T-helper 9 cell (primary cell): Measurements from ENCODE around the gene SMARCB1.
"Not testable (repeated sequence)": the region's sequence is repeated elsewhere in the genome, so short reads cannot be mapped to it uniquely, and the experiment has no call there.

Experiments used
- DNase-seq: peaks from one replicate; pipeline ENCODE4 v3.0.0-alpha.2; 2020

The SMARCB1 gene

DNA sequence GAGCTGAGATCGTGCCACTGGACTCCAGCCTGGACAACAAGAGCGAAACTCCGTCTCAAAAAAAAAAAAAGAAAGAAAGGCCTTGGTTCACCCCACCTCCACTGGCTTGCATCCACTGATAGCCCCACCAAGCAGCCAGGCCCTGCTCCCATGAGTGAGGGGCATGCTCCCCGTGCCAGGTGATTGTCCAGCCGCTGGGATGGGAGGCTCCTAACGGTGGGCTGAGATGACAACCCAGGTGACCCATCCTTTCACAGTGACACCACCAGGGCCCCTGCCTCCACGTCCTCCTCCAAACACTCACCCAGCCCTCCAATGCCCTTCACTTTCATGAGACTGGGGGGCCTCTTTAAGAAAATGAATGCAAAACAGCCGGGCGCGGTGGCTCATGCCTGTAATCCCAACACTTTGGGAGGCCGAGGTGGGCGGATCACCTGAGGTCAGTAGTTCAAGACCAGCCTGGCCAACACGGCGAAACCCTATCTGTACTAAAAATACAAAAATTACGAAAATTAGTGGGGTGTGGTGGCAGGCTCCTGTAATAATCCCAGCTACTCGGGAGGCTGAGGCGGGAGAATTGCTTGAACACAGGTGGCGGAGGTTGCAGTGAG is 60.6 kb downstream of the SMARCB1 start:
- no peak for DNase-seq

GRCh38 chr22:23847991-23848864 is 61.5 kb downstream of the SMARCB1 start:
- no peak for DNase-seq

- DNase-seq, result peak; percentile 89
These were observed 62.5 kb downstream of the SMARCB1 start for GRCh38 chr22:23849009-23850006.

DNA sequence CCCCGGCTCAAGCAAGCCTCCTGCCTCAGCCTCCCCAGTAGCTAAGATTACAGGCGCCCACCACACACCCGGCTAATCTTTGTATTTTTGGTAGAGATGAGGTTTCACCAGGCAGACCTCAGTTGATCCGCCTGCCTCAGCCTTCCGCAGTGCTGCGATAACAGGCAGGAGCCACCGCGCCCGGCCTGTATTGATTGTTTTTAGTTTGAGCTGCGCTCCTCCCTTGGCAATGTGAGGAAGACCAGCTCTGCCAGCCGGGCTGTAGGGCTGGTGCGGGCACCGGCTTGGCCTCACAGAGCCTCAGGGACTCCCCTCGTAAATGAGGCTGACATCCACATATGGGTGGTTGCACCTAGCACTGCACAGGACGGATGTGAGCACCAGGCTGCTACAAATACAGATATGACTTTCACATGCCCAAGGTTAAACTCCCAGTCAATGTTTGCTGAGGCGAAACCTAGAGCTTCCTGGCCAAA is 63.4 kb downstream of the SMARCB1 start:
- DNase-seq, result no peak

GRCh38 chr22:23856721-23857605 is 70.2 kb downstream of the SMARCB1 start:
- no peak for DNase-seq

DNA sequence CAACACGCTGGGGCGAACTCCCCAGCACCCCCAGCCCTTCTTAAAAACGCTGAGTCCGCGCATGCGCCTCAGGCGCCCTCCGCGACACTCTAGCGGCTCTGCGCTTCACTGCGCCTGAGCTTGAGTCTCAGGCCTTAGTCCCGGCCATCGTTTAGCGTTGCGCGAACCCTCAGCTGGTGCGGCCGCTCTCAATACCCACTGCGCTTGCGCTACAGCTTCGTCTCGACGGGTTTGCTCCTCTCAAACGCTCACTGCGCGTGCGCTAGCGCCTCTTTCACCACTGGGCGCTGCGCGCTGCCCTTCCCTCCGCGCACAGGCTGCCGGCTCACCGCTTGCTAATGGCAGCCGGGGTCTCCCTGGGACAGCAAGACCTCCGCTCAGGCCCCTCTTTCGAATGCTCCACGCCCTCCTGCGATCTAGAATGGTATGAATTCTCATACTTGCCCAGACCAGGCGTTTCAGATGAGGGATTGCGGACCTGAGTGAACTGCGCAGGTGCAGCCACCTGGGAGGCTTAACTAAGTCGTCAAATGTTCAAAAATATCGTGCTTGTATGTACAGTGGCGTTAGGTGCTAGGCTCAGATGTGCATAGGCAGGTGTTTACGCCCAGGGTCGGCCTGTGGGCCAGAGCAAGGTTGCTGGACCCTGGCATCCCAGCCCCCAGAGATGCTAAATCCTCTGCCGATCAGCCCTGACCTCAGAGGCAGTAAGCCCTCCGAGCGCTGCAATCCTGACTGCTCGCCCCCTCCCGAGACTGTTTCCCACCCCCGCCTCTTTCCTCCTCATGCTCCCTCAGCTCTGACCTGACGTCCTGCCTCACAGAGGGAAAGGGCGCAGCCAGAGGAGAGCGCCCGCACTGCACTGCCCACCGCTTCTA is 71.1 kb downstream of the SMARCB1 start, which contains the start of gene SLC2A11:
Gene SLC2A11, plus strand, starts transcription at position 270 of the 878 bp plus-strand sequence. Its CDS starts 125 bp downstream, at position 395.
- DNase-seq, result peak; percentile 87

DNA sequence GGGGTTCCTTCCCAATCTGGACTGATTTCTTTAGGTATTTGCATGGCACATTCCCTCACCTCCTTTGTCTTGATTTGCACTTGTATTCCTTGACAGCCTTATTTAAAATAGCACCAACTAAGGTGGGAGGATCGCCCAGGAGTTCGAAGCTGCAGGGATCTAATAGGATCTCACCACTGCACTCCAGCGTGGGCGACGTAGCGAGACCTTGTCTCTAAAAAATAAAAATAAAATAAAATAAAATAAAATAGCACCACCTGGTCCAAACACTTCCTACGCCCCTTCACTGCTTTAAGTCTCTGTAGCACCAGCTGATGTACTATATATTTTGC is 71.7 kb downstream of the SMARCB1 start:
- no peak for DNase-seq

- no peak for DNase-seq
These were observed 72.4 kb downstream of the SMARCB1 start for GRCh38 chr22:23859201-23859600.

DNA sequence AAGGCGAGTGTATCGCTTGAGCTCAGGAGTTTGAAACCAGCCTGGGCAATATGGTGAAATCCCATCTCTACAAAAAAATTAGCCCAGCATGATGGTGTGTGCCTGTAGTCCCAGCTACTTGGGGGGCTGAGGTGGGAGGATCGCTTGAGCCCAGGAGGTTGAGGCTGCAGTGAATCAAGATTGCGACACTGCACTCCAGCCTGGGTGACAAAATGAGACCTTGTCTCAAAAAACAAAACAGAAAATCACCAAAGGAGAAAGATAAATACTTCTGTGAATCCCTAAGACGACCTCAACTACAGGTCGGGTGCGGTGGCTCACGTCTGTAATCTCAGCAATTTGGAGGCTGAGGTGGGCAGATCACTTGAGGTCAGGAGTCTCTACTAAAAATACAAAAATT is 73.4 kb downstream of the SMARCB1 start:
- not testable (repeated sequence) for DNase-seq

DNA sequence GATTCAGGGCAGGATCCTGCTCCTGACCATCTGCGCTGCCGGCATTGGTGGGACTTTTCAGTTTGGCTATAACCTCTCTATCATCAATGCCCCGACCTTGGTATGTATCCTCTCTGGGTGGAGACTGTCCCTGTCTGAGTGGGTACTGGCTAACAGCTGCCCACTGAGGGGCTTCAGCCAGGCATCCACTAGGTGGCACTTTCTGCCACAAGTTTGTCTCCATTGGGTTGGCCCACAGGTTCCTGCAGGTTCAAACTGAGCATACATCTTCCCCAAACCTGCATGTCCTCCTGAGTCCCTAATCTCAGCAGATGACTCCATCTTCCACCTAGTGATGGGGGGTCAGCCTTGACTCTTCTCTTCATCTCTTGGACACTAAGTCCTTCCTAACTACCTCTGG is 75.3 kb downstream of the SMARCB1 start:
- no peak for DNase-seq

DNA sequence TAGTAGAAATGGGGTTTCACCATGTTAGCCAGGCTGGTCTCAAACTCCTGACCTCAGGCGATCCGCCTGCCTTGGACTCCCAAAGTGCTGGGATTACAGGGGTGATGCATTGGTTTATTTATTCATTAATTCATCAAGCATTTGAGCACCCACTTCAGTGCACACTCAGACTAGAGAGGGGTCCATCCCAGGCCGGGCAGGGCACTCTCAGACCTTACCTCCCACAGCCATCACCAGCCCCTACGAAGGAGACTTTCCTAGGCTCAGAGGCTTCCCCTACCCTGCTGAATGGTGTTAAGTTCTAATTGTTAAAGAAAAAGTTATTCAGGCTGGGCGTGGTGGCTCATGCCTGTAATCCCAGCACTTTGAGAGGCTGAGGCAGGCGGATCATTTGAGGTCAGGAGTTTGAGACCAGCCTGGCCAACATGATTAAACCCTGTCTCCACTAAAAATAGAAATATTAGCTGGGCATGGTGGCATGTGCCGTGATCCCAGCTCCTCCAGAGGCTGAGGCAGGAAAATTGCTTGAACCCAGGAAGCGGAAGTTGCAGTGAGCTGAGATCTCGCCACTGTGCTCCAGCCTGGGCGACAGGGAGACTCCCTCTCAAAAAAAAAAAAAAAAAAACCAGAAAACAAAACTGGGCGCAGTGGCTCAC is 77.9 kb downstream of the SMARCB1 start:
- DNase-seq, result not testable (repeated sequence)

GRCh38 chr22:23868580-23868979 is 81.8 kb downstream of the SMARCB1 start:
- no peak for DNase-seq

GRCh38 chr22:23874871-23875270 is 88.1 kb downstream of the SMARCB1 start:
- no peak for DNase-seq

DNA sequence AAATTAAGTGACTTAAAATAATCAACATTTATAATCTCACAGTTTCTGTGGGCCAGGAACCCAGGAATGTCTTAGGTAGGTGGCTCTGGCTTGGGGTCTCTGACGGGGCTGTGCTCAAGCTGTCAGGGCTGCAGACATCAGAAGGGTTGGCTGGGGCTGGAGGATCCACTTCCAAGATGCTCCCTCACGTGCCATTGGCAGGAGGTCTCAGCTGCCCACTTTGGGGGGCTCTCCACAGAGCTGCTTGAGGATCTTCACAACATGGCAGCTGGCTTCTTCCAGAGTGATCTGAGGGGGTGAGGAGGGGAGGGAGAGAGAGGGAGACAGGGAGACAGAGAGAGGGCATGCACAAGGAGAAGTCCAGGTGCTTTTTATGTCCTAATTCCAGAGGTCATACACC is 89.0 kb downstream of the SMARCB1 start:
- DNase-seq, result no peak

DNA sequence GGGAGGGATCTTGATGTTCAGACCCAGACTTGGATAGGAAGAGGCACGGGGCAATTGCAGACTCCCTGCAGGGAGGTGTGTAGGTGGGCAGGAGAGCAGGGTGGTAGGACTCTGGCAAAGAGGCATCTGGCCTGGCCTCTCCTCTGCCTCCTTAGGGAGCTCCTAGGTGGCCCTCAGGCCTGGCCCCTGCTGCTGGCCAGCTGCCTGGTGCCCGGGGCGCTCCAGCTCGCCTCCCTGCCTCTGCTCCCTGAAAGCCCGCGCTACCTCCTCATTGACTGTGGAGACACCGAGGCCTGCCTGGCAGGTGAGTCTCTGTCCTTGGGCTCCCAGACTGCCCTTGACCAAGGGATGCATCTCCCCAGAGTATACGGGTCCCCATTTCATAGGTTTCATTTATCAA is 90.8 kb downstream of the SMARCB1 start:
- DNase-seq, result no peak

DNA sequence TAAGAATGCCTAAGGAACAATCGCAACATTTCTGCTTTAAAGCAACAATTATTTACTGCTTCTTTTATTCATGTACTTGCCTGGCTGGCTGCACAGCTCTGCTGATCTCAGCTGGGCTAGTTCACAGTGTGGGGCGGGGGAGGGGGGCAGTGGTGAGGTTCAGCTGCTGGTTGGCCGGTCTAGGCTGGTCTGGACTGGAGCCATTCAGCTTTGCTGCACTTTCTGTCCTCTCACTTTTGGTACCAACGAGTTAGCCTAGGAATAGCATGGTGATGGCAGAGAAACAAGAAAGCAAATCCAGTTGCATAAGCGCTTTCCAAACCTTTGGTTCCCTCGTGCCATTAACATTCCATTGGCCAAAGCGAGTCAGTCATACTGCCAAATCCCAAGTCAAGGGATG is 91.5 kb downstream of the SMARCB1 start:
- no peak for DNase-seq

- no peak for DNase-seq
These were observed 95.6 kb downstream of the SMARCB1 start for GRCh38 chr22:23882370-23882769.

DNA sequence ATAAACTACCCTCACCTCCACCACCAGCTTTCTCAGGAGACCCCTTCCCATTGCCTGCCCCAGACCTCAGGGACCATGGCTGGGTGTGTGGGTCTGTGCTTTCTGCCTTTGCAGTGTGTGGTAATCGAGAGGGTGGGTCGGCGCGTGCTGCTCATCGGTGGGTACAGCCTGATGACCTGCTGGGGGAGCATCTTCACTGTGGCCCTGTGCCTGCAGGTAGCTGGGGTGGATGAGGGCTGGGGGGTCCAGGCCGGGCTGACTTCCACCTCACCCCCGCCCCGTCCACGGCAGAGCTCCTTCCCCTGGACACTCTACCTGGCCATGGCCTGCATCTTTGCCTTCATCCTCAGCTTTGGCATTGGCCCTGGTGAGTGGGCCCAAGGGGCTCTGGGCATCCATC is 96.9 kb downstream of the SMARCB1 start:
- no peak for DNase-seq

DNA sequence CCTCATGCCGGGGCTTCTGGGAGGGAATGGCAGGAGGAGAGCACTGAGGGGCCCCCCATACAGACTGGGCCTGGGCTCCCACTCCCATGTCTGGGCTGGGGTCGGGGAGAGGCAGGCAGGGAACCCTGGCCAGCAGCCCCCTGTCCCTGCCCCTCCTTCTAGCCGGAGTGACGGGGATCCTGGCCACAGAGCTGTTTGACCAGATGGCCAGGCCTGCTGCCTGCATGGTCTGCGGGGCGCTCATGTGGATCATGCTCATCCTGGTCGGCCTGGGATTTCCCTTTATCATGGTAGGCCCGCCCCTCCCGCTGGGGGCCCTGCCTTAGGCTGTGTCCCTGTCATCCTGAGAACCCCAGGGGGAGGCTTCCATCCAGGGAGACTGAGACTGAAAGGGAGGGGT is 97.4 kb downstream of the SMARCB1 start:
- DNase-seq, result no peak
